ENCODE measurements around the gene GPC3.

GPC3 gene

GRCh38 chrX:133926099-133926498, 59.3 kb downstream of the GPC3 start:
- TF ChIP-seq REST (IDR thresholded peaks at IDR 0.05; ENCODE audit: low read depth) (no peak), ZBTB7A (IDR thresholded peaks at IDR 0.05; ENCODE audit: low read depth) (no peak), CREB1 (IDR thresholded peaks at IDR 0.05; ENCODE audit: low read depth) (no peak), EP300 (IDR thresholded peaks at IDR 0.05; ENCODE audit: borderline replicate concordance) (no peak), MAX (IDR thresholded peaks at IDR 0.05) (no peak), FOXM1 (IDR thresholded peaks at IDR 0.05; ENCODE audit: borderline replicate concordance, low read depth) (no peak)

- no peak for TF ChIP-seq MAX (IDR thresholded peaks at IDR 0.05)
- no peak for TF ChIP-seq CREB1 (IDR thresholded peaks at IDR 0.05; ENCODE audit: low read depth)
- no peak for TF ChIP-seq NFIC (IDR thresholded peaks at IDR 0.05)
- no peak for TF ChIP-seq ZBTB7A (IDR thresholded peaks at IDR 0.05; ENCODE audit: low read depth)
- TF ChIP-seq CEBPB (IDR thresholded peaks at IDR 0.05) = no peak
- TF ChIP-seq REST (IDR thresholded peaks at IDR 0.05; ENCODE audit: low read depth) = no peak
- TF ChIP-seq TEAD4 (IDR thresholded peaks at IDR 0.05) = no peak
- no peak for TF ChIP-seq EP300 (IDR thresholded peaks at IDR 0.05; ENCODE audit: borderline replicate concordance)
- TF ChIP-seq TCF12 (IDR thresholded peaks at IDR 0.05; ENCODE audit: low read depth) = no peak
- TF ChIP-seq RAD21 (IDR thresholded peaks at IDR 0.05; ENCODE audit: low read depth) = no peak
- no peak for TF ChIP-seq YY1 (IDR thresholded peaks at IDR 0.05; ENCODE audit: low read depth)
- no peak for TF ChIP-seq USF1 (IDR thresholded peaks at IDR 0.05)
- TF ChIP-seq EGR1 (IDR thresholded peaks at IDR 0.05) = no peak
- TF ChIP-seq TAF1 (IDR thresholded peaks at IDR 0.05; ENCODE audit: low read depth) = no peak
- no peak for TF ChIP-seq FOXM1 (IDR thresholded peaks at IDR 0.05; ENCODE audit: borderline replicate concordance, low read depth)
These were observed 60.8 kb downstream of the GPC3 start for GRCh38 chrX:133924548-133924947.

- no peak for TF ChIP-seq MAX (IDR thresholded peaks at IDR 0.05)
- TF ChIP-seq EGR1 (IDR thresholded peaks at IDR 0.05) = no peak
- no peak for TF ChIP-seq EP300 (IDR thresholded peaks at IDR 0.05; ENCODE audit: borderline replicate concordance)
- no peak for TF ChIP-seq CREB1 (IDR thresholded peaks at IDR 0.05; ENCODE audit: low read depth)
- no peak for TF ChIP-seq YY1 (IDR thresholded peaks at IDR 0.05; ENCODE audit: low read depth)
- TF ChIP-seq TAF1 (IDR thresholded peaks at IDR 0.05; ENCODE audit: low read depth) = no peak
- no peak for TF ChIP-seq NFIC (IDR thresholded peaks at IDR 0.05)
- no peak for TF ChIP-seq TCF12 (IDR thresholded peaks at IDR 0.05; ENCODE audit: low read depth)
- TF ChIP-seq FOXM1 (IDR thresholded peaks at IDR 0.05; ENCODE audit: borderline replicate concordance, low read depth) = no peak
- TF ChIP-seq REST (IDR thresholded peaks at IDR 0.05; ENCODE audit: low read depth) = no peak
- TF ChIP-seq TEAD4 (IDR thresholded peaks at IDR 0.05) = no peak
These were observed 61.8 kb downstream of the GPC3 start for GRCh38 chrX:133923548-133923947.

GRCh38 chrX:133923113-133923512, 62.3 kb downstream of the GPC3 start:
- TF ChIP-seq YY1 (IDR thresholded peaks at IDR 0.05; ENCODE audit: low read depth) = no peak
- no peak for TF ChIP-seq NFIC (IDR thresholded peaks at IDR 0.05)
- TF ChIP-seq RAD21 (IDR thresholded peaks at IDR 0.05; ENCODE audit: low read depth) = no peak
- TF ChIP-seq CREB1 (IDR thresholded peaks at IDR 0.05; ENCODE audit: low read depth) = no peak
- no peak for TF ChIP-seq MAX (IDR thresholded peaks at IDR 0.05)
- TF ChIP-seq FOXM1 (IDR thresholded peaks at IDR 0.05; ENCODE audit: borderline replicate concordance, low read depth) = no peak
- no peak for TF ChIP-seq TEAD4 (IDR thresholded peaks at IDR 0.05)
- no peak for TF ChIP-seq TAF1 (IDR thresholded peaks at IDR 0.05; ENCODE audit: low read depth)
- TF ChIP-seq TCF12 (IDR thresholded peaks at IDR 0.05; ENCODE audit: low read depth) = no peak
- TF ChIP-seq CEBPB (IDR thresholded peaks at IDR 0.05) = no peak
- no peak for TF ChIP-seq EP300 (IDR thresholded peaks at IDR 0.05; ENCODE audit: borderline replicate concordance)

Data from Ishikawa (cell line).